ENCODE measurements around the gene RELN. TPM values are rescaled to one million over a fixed set of nuclear protein-coding genes. Genes with fewer than 3 reads are reported as not detected.

The RELN gene
- total and polyA plus RNA-seq, 9 of the 15 experiments (the other 6 are each of a cell fraction or from before 2014, with no cell fraction given) = 12.9 to 43.2 (median 18.1) TPM

GRCh38 chr7:103967401-103967800, 22.1 kb downstream of the RELN start:
- ChIA-PET POLR2A (interaction anchor here (0.6 to 1.3 kb wide), 2 partner anchors 9 to 10 kb away, joined by 3 read pairs; no protein-coding TSS in a partner anchor), CTCF (ENCODE audit: low intra/inter-chr PET ratio) (no interaction called here)
- in situ Hi-C loops (cut with MboI) = no loop called here
- H3K4me1 ChIP-seq (replicated peaks in 1 of 2; ENCODE audit: control insufficient read depth in 2 of 2, insufficient read depth in 2 of 2, low read length in 2 of 2) = peaks cover 0 to 9% of the 10 kb centered on the region in 2 experiments; a peak in 3 of 5 replicates
- FAIRE-seq (no peak), ATAC-seq (peak; percentile 33), DNase-seq (ENCODE audit: extremely low read depth in 1 of 4, low spot score in 3 of 4) (no peak)
- intact Hi-C loops (cut with micrococcal nuclease) = no loop called here
- H3K27ac ChIP-seq (ENCODE audit: extremely low read depth, low read depth, low read length) = no peak overlapping the region
- no peaks in the 10 kb centered on the region; the same call in 2 of the 3 replicates for H3K79me2 ChIP-seq (ENCODE audit: control insufficient read depth, insufficient read depth, low read length)
- H3K4me3 ChIP-seq = no peak overlapping the region
- H2AFZ ChIP-seq (ENCODE audit: low read depth, low read length) = no peak overlapping the region
- no peaks in the 10 kb centered on the region for H4K20me1 ChIP-seq (replicated peaks; ENCODE audit: control insufficient read depth, insufficient read depth, low read length)
- no peak overlapping the region for H3K4me2 ChIP-seq (ENCODE audit: insufficient read depth, low read length)
- no TSS peak for BruUV-seq (replicated peaks)
- H3K36me3 ChIP-seq (ENCODE audit: control insufficient read depth, insufficient read depth, low read length) = 0 out of 3 replicates have a peak, but pooled peaks cover 6% of the 10 kb centered on the region
- no peak overlapping the region for H3K9ac ChIP-seq (ENCODE audit: insufficient read depth in 1 of 2, low read depth in 2 of 2, low read length in 2 of 2)
- no peaks in the 10 kb centered on the region for H3K9me3 ChIP-seq (replicated peaks; ENCODE audit: control insufficient read depth, insufficient read depth, low read depth, low read length)
- TF ChIP-seq, protein P1, sequence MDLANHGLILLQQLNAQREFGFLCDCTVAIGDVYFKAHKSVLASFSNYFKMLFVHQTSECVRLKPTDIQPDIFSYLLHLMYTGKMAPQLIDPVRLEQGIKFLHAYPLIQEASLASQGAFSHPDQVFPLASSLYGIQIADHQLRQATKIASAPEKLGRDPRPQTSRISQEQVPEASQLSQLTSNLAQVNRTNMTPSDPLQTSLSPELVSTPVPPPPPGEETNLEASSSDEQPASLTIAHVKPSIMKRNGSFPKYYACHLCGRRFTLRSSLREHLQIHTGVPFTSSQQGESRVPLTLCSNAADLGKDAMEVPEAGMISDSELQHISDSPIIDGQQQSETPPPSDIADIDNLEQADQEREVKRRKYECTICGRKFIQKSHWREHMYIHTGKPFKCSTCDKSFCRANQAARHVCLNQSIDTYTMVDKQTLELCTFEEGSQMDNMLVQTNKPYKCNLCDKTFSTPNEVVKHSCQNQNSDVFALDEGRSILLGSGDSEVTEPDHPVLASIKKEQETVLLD (IDR thresholded peaks at IDR 0.05) = no peak
- no peak for TF ChIP-seq BRD9 (IDR thresholded peaks at IDR 0.05; ENCODE audit: low read depth, partially characterized antibody)
- TF ChIP-seq EWSR1 (IDR thresholded peaks at IDR 0.05; ENCODE audit: borderline replicate concordance, low read depth, partially characterized antibody) = no peak
- TF ChIP-seq ZNF146 (CRISPR knock-in tag; IDR thresholded peaks at IDR 0.05; ENCODE audit: unreplicated experiment) = no peak
- no peak for TF ChIP-seq KLF10 (CRISPR knock-in tag; IDR thresholded peaks at IDR 0.05)
- no peak for TF ChIP-seq RBM14 (IDR thresholded peaks at IDR 0.05; ENCODE audit: borderline replicate concordance, insufficient read depth, low read depth, low read length)
- no peak for TF ChIP-seq HCFC1 (IDR thresholded peaks at IDR 0.05; ENCODE audit: low read depth, low read length)
- no peak for TF ChIP-seq ZNF408 (CRISPR knock-in tag; IDR thresholded peaks at IDR 0.05; ENCODE audit: low read depth)
- no peak for TF ChIP-seq ZZZ3 (IDR thresholded peaks at IDR 0.05)
- no peak for TF ChIP-seq ZNF668 (CRISPR knock-in tag; IDR thresholded peaks at IDR 0.05)
- no peak for TF ChIP-seq ZBTB43 (CRISPR knock-in tag; IDR thresholded peaks at IDR 0.05)
- TF ChIP-seq THRA (IDR thresholded peaks at IDR 0.05) = no peak
- no peak for TF ChIP-seq CEBPZ (IDR thresholded peaks at IDR 0.05; ENCODE audit: borderline replicate concordance, low read depth, low read length)
- no peaks in the 10 kb centered on the region for H3K27me3 ChIP-seq (ENCODE audit: control insufficient read depth in 2 of 2, insufficient read depth in 2 of 2, low read length in 2 of 2)
- no peaks in the 10 kb centered on the region for H3K9me1 ChIP-seq (ENCODE audit: control insufficient read depth, insufficient read depth, low read length)
